GM12878 (cell line): ENCODE measurements around the gene PSMD3. TPM values are rescaled to one million over a fixed set of nuclear protein-coding genes. Genes with fewer than 3 reads are reported as not detected.

ENCODE experiments used
- ATAC-seq: fragments of 200-7000 bp; cut with Tn5 transposase; 3 replicates; pipeline ENCODE4 v1.9.1; 2020; ENCODE audit warnings: mild to moderate bottlenecking, moderate library complexity
- BruUV-seq: library from RNA; stranded (reverse); fragments of 400-500 nt; replicated peaks from 2 replicates; lab custom pipeline; 2021; lab: Mats Ljungman, UMichigan
- CTCF ChIA-PET: fragments of 300-600 bp; sonication (Branson Sonifier 250); formaldehyde crosslinking; extraction: SDS; loops from one replicate; lab custom pipeline; 2021; ENCODE audit warnings: inconsistent platforms; lab: Yijun Ruan, JAX
- POLR2A ChIA-PET: fragments of 350-600 bp; formaldehyde crosslinking; extraction: SDS; loops from one replicate; lab custom pipeline; 2021; ENCODE audit warnings: inconsistent platforms; lab: Charles Lee
- RAD21 ChIA-PET: fragments of 300-600 bp; sonication (Branson Sonifier 250); formaldehyde crosslinking; loops from one replicate; lab custom pipeline; 2023; ENCODE audit warnings: antibody characterized with exemption; ENCODE audit not compliant: unreplicated experiment; lab: Charles Lee
- SMC1A ChIA-PET: fragments of 300-600 bp; sonication (Branson Sonifier 250); formaldehyde crosslinking; loops from one replicate; lab custom pipeline; 2023; ENCODE audit not compliant: unreplicated experiment, uncharacterized antibody; lab: Charles Lee
- DNase-seq: peaks from one replicate; pipeline ENCODE4 v3.0.0-alpha.2; 2011; ENCODE audit warnings: low read depth, low spot score
- FAIRE-seq: peaks from 3 replicates; lab custom pipeline; 2011; peaks lifted over from hg19 to GRCh38; lab: Jason Lieb, UNC
- H2AFZ ChIP-seq: 2 replicates; pipeline ENCODE4 v1.6.0; 2011; ENCODE audit warnings: low read depth, low read length, control low read depth; ENCODE audit not compliant: control insufficient read depth
- H3K27ac ChIP-seq: 2 replicates; pipeline ENCODE4 v1.5.1; 2011; ENCODE audit warnings: control low read depth; ENCODE audit not compliant: control insufficient read depth, insufficient read depth
- H3K27me3 ChIP-seq, 2 experiments: replicated peaks in 1 of 2; 2 replicates each; pipeline versions ENCODE4 v1.6.0 to v1.6.1; 2011; ENCODE audit warnings: low read length in 1 of 2; ENCODE audit not compliant: control insufficient read depth in 2 of 2, insufficient read depth in 2 of 2
- H3K36me3 ChIP-seq, 2 experiments: 2 replicates each; pipeline ENCODE4 v1.5.1; 2011; ENCODE audit warnings: low read length in 1 of 2; ENCODE audit not compliant: control insufficient read depth in 2 of 2, insufficient read depth in 2 of 2
- H3K4me1 ChIP-seq: 2 replicates; pipeline ENCODE4 v1.6.1; 2011; ENCODE audit warnings: mild to moderate bottlenecking, low read length, moderate library complexity, mixed read lengths; ENCODE audit not compliant: control insufficient read depth, insufficient read depth
- H3K4me2 ChIP-seq: 2 replicates; pipeline ENCODE4 v1.6.0; 2011; ENCODE audit warnings: control low read depth; ENCODE audit not compliant: control insufficient read depth, insufficient read depth
- H3K4me3 ChIP-seq: fragments of 200-600 bp; sonication (generic); 2 replicates; pipeline ENCODE4 v1.5.1; 2016
- H3K79me2 ChIP-seq: 2 replicates; pipeline ENCODE4 v1.6.0; 2011; ENCODE audit warnings: low read length; ENCODE audit not compliant: control insufficient read depth, insufficient read depth
- H3K9ac ChIP-seq: 2 replicates; pipeline ENCODE4 v1.8.0; 2011; ENCODE audit warnings: low read length, control low read depth, mixed read lengths; ENCODE audit not compliant: control insufficient read depth, insufficient read depth
- H3K9me3 ChIP-seq: replicated peaks from 3 replicates; pipeline ENCODE4 v1.5.1; 2011; ENCODE audit warnings: mild to moderate bottlenecking, low read length; ENCODE audit not compliant: control insufficient read depth, insufficient read depth
- H4K20me1 ChIP-seq: 2 replicates; pipeline ENCODE4 v1.6.0; 2011; ENCODE audit not compliant: control insufficient read depth, insufficient read depth
- ATF2 ChIP-seq: IDR thresholded peaks from 2 replicates; pipeline ENCODE4 v1.6.1; 2012; ENCODE audit warnings: low read length, inconsistent platforms
- CTCF ChIP-seq, 3 experiments: IDR thresholded peaks in 2 of 3; conservative IDR thresholded peaks in 1 of 3; 2 replicates each; pipeline ENCODE4 v1.5.1; 2011; ENCODE audit warnings: low read depth in 3 of 3, low read length in 3 of 3, mild to moderate bottlenecking in 3 of 3, control low read depth in 2 of 3, moderate library complexity in 2 of 3, inconsistent platforms in 1 of 3, mixed read lengths in 1 of 3; ENCODE audit not compliant: control insufficient read depth in 2 of 3, insufficient read depth in 1 of 3; ENCODE audit errors: extremely low read depth in 1 of 3
- E2F4 ChIP-seq: IDR thresholded peaks from 2 replicates; pipeline ENCODE4 v1.6.1; 2012; ENCODE audit warnings: low read depth, low read length, improper control_type of control experiment
- GABPA ChIP-seq: IDR thresholded peaks from 2 replicates; pipeline ENCODE4 v1.6.1; 2014; ENCODE audit warnings: antibody characterized with exemption, low read depth, mild to moderate bottlenecking, inconsistent platforms
- HDGF ChIP-seq: fragments of 450-650 bp; IDR thresholded peaks from 2 replicates; pipeline ENCODE4 v1.6.1; 2016; ENCODE audit warnings: antibody characterized with exemption
- PML ChIP-seq: IDR thresholded peaks from 2 replicates; pipeline ENCODE4 v1.6.1; 2012; ENCODE audit warnings: low read length, inconsistent platforms
- POLR2AphosphoS5 ChIP-seq: IDR thresholded peaks from 2 replicates; pipeline ENCODE4 v1.6.1; 2011; ENCODE audit warnings: mild to moderate bottlenecking, low read length, inconsistent platforms
- TARDBP ChIP-seq: IDR thresholded peaks from 2 replicates; pipeline ENCODE4 v1.6.1; 2016; ENCODE audit warnings: borderline replicate concordance
- ZBTB4 ChIP-seq: fragments of 450-650 bp; formaldehyde crosslinking; IDR thresholded peaks from 2 replicates; pipeline ENCODE4 v1.4.0; 2022; ENCODE audit warnings: mild to moderate bottlenecking, moderate library complexity
- WGBS: methylation state at CpG from one replicate; pipeline ENCODE4 v1.1.6; 2016; ENCODE audit warnings: low lambda C conversion rate; ENCODE audit not compliant: insufficient replicate concordance, insufficient coverage; ENCODE audit errors: missing lambda C conversion rate; 5-methylcytosine and 5-hydroxymethylcytosine counted together
- in situ Hi-C: fragments of 300-500 bp; cut with MboI; formaldehyde crosslinking; loops from 9 replicates; pipeline ENCODE4 v1.14.3; 2018; ENCODE audit warnings: mixed read lengths
- intact Hi-C: fragments of 100-400 bp; cut with micrococcal nuclease; formaldehyde crosslinking; loops from one replicate; pipeline ENCODE4 v1.14.2; 2022; ENCODE audit not compliant: unreplicated experiment
- polyA plus RNA-seq, 11 experiments: library from polyadenylated mRNA; depleted of rRNA in 4 of 11; unstranded in 6 of 11; stranded (reverse) in 5 of 11; fragments of >200 nt; fragmentation: Nextera tagmentation in 4 of 11; fragmentation: Illumina TruSeq in 1 of 11; extraction: Ambion mirVana in 4 of 11; extraction: Trizol in 1 of 11; gene quantifications; 1 replicate in 1 of 11; 2 replicates in 10 of 11; pipeline versions ENCODE4 v1.2.1 to v1.2.3, GENCODE V29; 2011 to 2016; ENCODE audit warnings: inconsistent platforms in 2 of 11, missing spikeins in 2 of 11, low read depth in 1 of 11
- total RNA-seq, 4 experiments: library from RNA; depleted of rRNA in 3 of 4; stranded (reverse); fragments of >200 nt in 3 of 4; fragmentation: Illumina TruSeq in 1 of 4; extraction: Trizol in 1 of 4; gene quantifications; 2 replicates each; pipeline versions ENCODE4 v1.2.1 to v1.2.3, GENCODE V29; 2013 to 2021

Gene PSMD3
- total and polyA plus RNA-seq, 10 of the 15 experiments (the other 5 are each of a cell fraction or from before 2014, with no cell fraction given) = 2.2 to 192 (median 129) TPM

GRCh38 chr17:39939106-39939505, 41.5 kb upstream of the PSMD3 start:
- no peak for TF ChIP-seq E2F4
- no peak for TF ChIP-seq GABPA
- TF ChIP-seq ATF2 = no peak
- no peak for TF ChIP-seq PML
- TF ChIP-seq ZBTB4 (CRISPR knock-in tag) = no peak
- no peak for TF ChIP-seq POLR2AphosphoS5
- TF ChIP-seq TARDBP = no peak
- TF ChIP-seq CTCF (IDR thresholded peaks at IDR 0.05 in 2 of 3, conservative IDR thresholded peaks at IDR 0.05 in 1 of 3; ENCODE audit: control insufficient read depth in 2 of 3, extremely low read depth in 1 of 3, insufficient read depth in 1 of 3, low read depth in 3 of 3, low read length in 3 of 3) = no peak
- no peak for TF ChIP-seq HDGF
- Histone ChIP-seq H2AFZ (no peak overlapping the region), H3K79me2 (no peaks in the 10 kb centered on the region), H3K27ac (no peak overlapping the region), H3K4me1 (peaks cover 17% of the 10 kb centered on the region), H3K4me3 (no peak overlapping the region), H3K9me3 (no peaks in the 10 kb centered on the region), H3K9ac (no peak overlapping the region), H4K20me1 (no peaks in the 10 kb centered on the region), H3K4me2 (no peak overlapping the region), H3K27me3 (no peaks in the 10 kb centered on the region), H3K36me3 (no peaks in the 10 kb centered on the region)
- in situ Hi-C loops (no loop called here), intact Hi-C loops (loop anchor here (1.0 to 2.0 kb wide), 2 partner anchors 20 to 41 kb away; partner anchors contain the start of gene PSMD3)
- WGBS = 95% methylated on average over 3 of the region's 3 CpGs
- no TSS peak for BruUV-seq
- ChIA-PET CTCF (interaction anchor here (0.7 to 5.5 kb wide), 15 partner anchors 10 to 185 kb away, joined by 3 to 98 read pairs (median 5); partner anchors contain the start of genes ORMDL3, PSMD3 and ZPBP2), RAD21 (interaction anchor here (0.6 to 4.6 kb wide), 12 partner anchors 9 to 184 kb away, joined by 3 to 39 read pairs (median 7); partner anchors contain the start of genes LRRC3C, ORMDL3 and PSMD3), SMC1A (interaction anchor here (1.0 to 5.5 kb wide), 14 partner anchors 11 to 184 kb away, joined by 3 to 46 read pairs (median 9); partner anchors contain the start of genes GSDMB, LRRC3C, ORMDL3 and PSMD3), POLR2A (interaction anchor here (0.7 to 4.8 kb wide), 10 partner anchors 12 to 164 kb away, joined by 3 to 64 read pairs (median 6); partner anchors contain the start of genes LRRC3C, ORMDL3 and PSMD3)
- DNase-seq = no peak
- ATAC-seq = no peak
- FAIRE-seq = no peak
